Glomerular endothelial cell (primary cell): ENCODE data around the gene ANKRD36B. TPM values are rescaled to one million over a fixed set of nuclear protein-coding genes. Genes with fewer than 3 reads are reported as not detected.
"Not testable (repeated sequence)": the region's sequence is repeated elsewhere in the genome, so short reads cannot be mapped to it uniquely, and the experiment has no call there.

ENCODE experiments used
- DNase-seq: peaks from one replicate; pipeline ENCODE4 v3.0.0-alpha.2; 2011; ENCODE audit warnings: low read depth, low spot score; ENCODE audit errors: extremely low read depth
- total RNA-seq: library from RNA; depleted of rRNA; stranded (reverse); fragments of >200 nt; gene quantifications from 2 replicates; pipeline ENCODE4 v1.2.3, GENCODE V29; 2015

Gene ANKRD36B
- total RNA-seq = 38.1 and 51.2 TPM in 2 replicates

DNA sequence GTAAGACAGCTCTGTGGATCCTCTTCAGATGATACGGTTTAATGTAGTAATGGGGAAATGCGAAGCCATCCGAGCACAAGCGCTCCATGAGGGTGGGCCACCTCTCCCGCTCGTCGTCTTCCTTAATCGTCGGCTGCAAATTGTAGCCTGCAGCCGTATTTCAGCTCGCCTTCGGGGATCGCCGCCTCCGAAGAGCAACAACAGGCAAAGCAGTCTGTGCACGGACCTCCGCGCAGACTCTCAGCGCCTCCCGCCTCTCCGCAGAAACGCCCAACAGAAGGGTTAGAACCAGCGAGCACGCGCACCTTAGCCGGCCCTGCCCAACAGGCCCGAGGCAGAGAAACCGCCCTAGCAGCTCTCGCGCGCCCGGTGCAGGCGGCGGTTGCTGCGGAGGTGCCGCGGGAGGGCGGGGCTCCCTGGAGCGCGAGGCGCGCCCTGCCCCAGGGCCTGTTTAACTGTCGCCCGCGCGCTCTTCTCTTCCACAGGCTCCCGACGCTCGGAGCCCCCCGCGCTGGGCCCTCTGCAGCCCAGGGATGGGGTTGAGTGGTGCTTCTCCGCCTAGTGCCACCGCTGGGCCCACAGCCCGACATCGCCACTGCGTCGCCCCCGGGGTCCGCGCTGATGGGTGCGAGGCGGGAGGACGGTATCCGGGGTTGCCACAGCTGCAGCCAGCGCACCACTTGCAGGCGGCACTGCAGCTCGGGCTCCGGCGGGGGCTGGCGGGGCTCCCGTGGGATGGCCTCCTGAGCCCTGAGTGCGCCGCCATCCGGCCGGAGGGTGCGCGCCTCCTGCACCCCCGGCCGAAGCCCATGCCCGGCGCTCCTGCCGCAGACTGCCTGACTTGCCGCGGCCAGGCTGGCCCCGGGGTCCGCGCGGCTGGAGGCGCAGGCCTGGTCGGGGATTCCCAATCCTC, at the start of gene ANKRD36B:
Gene ANKRD36B, minus strand, starts transcription at position 280 of the 913 bp plus-strand sequence. Its CDS starts 192 bp downstream, at position 88.
- DNase-seq = not testable (repeated sequence)

DNA sequence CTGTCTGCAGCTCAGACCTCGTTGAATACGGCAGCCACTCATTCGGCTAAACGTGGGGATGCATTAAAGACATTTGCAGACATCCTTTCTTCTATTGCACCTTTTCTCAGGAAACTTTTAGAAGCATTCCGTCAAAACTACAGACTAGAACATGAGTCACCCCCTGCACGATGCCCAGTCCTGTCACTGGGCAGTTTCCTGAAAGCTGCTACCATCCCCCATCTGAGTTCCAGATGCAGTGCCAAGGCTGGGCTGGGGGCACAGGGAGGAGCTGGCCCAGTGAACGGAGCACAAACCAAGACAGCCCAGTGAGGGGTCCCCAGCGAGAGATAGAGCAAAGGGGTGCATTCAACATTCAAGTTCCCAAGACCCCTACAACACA, 36.4 kb upstream of the ANKRD36B start:
- not testable (repeated sequence) for DNase-seq

DNA sequence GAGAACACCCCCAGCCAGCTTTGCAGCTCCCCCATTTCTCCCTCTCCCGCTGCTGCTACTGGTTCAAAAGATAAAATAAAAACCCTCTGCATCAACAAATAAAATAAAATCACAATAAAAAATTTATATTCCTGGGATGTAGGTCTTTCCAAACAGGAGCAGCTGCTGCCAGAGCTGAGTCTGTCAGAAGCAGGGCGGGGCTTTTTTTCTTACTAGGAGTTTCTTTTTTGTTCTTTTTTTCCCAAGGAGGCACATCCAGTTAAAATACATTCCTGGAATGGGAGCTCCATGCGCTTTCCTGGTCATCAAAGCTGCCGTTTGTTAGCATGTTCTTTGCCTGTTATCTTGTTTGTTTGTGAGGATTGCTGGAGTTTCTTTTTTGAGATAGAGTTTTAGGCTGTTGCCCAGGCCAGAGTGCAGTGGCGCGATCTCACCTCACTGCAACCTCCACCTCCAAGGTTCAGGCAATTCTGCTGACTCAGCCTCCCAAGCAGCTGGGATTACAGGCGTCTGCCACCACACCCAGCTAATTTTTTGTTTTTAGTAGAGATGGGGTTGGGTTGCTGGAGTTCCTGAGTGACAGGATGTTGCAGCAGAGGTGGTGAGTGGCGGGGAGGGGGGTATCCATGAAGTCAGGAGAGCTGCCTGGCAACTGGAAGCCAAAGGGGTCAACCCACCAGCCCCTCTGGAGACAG, 35.8 kb upstream of the ANKRD36B start:
- DNase-seq = not testable (repeated sequence)

DNA sequence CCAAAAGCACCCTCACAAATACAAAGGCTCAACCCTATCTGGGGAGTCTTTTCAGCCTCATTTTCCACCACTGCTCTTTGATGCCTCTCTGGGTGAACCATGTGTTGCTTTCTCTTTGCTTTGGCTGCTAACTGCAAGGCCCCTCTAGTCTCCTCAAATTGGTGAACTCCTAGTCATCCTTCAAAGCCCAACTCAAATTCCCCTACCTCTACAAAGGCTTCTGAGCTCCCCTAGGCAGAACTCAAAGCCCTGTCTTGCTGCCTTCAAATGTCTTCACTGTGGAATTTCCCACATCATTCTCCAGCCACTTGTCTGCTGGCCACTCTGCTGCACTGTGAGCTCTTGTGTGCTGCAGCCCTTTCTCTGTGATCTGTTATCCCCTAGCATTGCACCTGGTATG, 33.3 kb upstream of the ANKRD36B start:
- DNase-seq = not testable (repeated sequence)

DNA sequence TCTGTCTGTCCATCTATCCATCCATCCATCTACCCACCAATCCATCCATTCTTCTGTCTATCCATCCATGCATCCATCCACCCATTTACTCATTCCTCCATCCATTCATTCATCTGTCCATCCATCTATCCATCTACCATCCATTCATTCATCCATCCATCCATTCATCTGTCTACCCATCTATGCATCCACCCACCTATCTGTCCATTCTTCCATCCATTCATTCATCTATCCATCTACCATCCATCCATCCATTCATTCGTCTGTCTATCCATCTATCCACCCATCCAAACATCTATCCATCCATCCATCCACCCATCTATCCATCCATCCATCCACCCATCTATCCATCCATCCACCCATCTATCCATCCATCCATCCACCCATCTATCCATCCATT, 30.8 kb upstream of the ANKRD36B start:
- not testable (repeated sequence) for DNase-seq

DNA sequence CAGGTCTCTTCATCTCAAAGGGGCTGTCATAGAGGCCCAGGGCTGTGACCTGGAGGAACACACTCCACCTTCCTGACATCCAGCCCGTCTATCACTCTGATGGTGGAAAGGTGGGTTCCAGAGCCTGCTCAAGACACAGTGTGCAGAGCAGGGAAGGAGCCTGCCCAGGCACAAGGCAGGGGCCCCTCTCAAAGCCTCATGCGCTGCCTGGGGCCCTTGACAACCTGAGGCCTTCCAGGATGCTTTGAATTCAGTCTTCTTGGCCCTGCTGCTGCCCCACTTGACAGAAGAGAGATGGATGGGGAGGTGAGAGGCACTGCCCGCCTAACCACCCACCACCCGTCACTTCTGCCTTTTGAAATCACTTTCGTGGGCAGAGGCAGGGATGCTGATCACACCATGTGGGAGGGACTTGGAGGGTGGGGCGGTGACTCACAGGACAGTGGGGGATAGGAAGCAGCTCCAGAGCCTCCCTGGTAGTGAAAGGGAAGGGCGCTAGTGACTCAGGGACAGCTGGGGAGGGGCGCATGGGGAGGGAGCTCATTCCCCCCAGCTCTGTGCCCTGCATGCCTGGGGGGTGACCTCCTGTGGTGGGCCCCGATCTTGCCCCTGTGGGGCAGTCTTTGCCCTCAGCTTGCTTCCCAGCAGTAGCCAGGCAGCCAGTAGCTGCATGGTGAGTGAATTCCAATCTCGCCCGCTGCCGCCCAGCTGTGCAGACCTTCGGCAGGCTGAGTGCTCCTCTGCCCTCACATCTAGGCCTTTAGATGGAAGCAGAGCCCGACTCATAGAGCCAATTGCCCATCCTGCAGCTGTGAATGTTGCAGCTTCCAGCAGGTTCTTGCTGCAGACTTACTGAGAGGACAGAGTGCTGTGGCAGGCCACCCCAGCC, 29.5 kb upstream of the ANKRD36B start:
- not testable (repeated sequence) for DNase-seq

DNA sequence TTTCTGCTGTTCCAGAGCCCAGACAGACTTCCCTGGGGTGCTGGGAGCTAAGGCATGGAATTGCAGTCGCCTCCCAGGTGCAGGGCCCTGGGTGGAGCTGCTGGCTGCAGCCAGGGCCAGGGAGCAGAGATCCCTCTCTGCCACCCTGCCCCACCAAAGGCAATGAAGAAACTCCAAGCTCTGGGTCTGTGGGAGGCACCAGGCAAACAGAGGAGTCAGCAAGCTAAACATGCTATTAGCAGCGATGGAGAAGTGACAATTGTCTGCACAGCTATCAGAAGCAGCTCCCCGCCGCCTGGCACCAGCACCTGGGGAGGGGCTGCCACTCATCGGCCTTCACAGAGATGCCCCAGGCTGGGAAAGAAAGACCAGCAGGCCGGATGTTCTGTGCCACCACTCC, 28.2 kb upstream of the ANKRD36B start:
- DNase-seq = no peak

DNA sequence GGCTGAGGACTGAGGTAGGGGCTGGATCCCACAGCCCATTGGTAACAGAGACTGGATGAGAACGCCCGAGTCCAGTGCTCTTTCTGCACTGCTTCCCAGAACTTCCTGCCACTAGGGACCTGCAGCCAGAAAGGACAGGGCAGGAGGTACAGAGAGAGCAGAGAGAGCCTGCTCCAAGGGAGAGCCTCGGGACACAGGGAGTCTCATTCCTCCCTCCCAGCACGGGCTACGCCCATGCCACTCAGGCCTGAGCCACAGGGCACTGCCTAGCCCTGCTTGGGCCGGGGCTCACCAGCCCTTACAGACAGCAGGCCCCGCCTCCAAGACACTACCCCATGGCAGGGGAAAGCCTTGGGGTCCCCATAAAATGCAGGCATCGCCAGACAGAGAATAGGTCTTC, 26.1 kb upstream of the ANKRD36B start:
- not testable (repeated sequence) for DNase-seq

DNA sequence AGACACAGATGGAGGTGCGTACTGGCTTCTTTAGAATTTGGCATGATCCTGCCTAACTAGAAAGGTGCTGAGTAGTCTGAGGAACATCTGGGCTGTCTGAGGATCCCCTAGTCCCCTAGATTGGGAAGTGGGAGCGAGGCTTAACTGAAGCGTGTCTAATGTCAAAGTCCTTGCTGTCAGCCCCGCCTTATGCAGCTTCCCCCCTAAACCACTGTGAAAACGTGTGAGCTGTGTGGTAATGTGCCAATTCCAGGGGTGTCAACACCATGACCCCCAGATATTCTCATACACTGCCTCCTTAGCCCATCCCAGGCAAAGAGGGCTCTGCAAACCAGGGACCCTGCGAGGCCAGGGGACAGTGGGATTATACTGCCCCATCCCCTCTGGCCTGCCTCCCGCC, 22.2 kb upstream of the ANKRD36B start:
- not testable (repeated sequence) for DNase-seq

DNA sequence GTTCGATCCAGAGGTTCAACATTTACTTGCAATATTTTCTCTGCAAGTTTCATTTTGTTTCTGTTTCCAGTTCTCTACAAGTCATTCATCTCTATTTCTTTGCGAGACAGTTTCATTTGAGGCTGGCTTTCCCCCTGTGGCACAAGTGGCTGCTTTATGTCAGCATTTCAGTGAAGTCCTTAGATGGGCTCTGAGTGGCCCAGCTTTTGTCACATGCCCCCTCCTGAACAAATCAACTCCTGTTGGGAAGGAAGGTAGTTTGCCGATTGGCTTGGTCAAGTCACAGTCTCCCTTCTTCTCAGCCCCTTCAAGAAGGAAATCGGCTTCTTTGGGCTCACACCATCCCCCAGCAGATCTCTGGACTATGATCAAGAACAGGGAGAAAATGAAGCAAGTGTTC, 19.1 kb upstream of the ANKRD36B start:
- DNase-seq = not testable (repeated sequence)

DNA sequence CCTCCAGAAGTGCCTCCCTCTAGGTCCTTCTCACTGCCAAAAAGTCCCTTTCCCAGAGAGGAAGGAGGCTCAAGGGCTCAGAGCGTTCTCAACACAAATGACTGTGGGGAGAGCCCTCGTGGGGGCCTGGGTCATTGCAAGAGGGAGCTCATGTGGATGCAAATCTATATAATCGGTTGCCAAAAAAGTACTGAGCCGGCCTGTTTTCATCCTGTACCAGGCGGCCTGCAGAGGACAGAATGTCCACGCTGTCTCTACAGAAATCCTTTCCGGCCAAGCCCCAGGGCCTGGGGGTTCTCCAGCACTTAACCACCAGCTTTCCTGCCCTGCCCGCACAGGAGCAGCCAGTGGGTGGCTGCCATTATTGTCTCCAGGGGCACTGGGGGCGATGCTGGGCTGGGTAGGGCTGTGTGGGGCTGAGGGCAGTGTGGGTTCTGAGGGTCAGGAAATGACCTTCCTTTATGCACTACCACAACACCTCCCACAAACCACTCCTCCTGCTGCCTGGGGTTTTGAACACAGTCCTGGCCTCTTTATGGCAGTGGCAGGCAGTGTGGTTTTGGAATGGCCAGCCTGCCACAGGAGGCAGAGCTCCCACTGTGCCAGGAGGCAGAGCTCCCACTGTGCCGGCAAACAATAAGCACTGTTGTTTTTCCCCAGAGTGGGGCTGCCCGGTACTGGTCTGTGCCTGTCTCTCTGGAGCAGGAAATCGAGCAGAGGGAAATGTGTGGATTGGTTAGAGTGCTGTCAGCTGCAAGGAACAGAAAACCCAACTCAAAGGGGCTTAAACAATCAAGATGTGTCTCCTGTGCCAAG, 16.1 kb upstream of the ANKRD36B start:
- not testable (repeated sequence) for DNase-seq

DNA sequence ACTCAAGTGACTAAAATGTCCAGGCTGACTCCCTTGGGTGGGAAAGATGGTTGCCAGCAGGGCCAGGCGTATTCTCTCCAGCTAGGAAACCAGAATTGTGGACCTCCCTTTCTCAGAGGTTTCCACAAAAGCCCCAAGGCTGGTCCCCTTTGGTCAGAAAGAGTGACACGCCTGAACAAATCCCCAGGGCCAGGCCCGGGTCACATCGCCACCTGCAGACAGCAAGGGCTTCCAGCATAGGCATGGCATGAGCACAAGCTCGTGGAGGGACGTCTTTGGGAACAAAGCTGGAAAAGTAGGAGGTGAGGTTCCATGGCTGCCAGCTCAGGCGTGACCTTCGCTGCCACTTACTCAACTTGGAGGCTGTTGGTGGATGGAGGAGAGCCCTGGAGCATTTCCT, 15.4 kb upstream of the ANKRD36B start:
- DNase-seq = not testable (repeated sequence)

DNA sequence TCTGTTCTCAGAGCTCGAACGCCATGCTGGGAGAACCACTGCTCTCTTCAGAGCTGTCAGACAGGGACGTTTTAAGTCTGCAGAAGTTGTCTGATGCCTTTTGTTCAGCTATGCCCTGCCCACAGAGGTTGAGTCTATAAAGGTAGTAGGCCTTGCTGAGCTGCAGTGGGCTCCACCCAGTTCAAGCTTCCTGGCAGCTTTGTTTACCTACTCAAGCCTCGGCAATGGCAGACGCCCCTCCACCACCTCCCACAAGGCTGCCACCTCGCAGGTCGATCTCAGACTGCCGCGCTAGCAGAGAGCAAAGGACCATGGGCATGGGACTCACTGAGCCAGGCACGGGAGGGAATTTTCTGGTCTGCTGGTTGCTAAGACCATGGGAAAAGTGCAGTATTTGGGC, 11.9 kb upstream of the ANKRD36B start:
- not testable (repeated sequence) for DNase-seq

DNA sequence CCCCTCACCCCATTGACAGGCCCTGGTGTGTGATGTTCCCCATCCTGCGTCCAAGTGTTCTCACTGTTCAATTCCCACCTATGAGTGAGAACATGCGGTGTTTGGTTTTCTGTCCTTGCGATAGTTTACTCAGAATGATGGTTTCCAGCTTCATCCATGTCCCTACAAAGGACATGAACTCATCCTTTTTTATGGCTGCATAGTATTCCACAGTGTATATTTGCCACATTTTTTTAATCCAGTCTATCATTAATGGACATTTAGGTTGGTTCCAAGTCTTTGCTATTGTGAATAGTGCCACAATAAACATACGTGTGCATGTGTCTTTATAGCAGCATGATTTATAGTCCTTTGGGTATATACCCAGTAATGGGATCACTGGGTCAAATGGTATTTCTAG, 6.5 kb upstream of the ANKRD36B start:
- not testable (repeated sequence) for DNase-seq

DNA sequence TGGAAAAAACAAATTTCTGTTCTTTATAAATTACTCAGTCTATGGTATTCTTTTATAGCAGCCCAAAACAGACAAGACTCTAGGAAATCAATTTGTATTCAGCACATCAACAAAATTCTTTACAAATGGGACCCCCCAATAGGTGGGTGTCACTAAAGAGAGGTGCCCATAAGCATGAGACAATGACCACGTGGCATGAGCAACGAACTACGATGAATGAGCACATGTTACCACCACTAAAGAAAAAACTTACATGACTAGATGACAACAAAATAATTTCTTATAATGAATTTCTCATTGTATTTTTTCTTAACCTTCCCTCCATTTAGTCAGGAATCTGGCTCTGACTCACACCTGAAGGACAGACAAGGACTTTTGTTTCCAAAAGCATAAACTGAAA, 3.8 kb upstream of the ANKRD36B start:
- not testable (repeated sequence) for DNase-seq

DNA sequence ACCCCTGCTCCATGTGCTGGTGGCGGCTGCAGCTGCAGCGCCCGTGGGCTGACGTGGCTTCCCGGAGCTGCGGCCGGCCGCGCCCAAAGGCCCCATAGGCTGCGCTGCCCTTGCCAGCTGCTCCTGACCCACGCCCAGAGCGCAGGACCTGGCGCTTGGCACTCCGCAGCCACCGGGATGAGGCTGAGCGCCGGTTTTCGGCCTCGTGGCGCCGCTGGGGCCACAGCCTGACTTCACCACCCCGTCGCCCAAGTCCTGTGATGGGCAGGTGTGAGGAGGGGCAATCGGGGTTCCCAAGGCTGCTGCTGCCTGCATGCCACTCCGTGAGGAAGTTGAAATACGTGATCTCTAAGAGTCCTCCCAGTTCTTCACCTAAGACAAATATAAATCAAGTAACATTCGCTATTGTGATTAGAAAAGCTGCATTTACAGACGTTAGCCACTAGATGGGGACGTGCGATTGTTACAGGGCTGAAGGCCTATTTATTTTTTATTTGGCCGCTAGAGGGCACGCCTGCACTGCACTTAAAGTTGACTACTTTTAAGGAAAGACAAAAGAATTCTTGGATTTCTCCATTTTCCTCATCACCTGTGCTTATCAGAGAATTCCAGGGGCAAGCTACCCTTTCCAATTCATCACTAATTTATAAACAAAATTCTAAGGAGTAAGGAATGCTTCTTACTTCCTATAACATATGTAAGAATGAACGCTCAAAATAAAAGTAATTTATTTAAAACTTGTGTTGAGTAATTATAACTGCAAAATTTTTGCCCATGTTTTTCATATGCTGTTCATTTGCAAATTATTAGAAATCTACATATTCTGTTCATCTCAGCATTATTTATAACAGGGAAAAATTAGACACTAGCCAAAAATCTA, 1.1 kb upstream of the ANKRD36B start:
- DNase-seq = peak; percentile 61

DNA sequence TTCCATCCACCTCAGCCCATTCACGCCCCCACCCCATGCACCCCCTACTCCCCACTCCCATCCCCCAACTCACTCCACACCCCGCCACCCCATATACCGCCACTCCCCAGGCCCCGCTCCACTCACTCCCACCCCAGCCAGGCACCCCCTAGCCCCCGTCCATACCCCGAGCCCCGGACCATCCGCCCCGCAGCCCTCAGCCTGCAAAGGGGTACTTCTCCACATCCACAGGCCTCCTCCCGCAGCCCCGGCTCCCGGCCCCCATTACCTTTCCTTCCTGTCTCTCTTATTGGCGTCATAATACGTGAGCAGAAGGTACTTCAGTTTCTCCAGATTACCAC, 450 bp downstream of the ANKRD36B start:
- DNase-seq = not testable (repeated sequence)

DNA sequence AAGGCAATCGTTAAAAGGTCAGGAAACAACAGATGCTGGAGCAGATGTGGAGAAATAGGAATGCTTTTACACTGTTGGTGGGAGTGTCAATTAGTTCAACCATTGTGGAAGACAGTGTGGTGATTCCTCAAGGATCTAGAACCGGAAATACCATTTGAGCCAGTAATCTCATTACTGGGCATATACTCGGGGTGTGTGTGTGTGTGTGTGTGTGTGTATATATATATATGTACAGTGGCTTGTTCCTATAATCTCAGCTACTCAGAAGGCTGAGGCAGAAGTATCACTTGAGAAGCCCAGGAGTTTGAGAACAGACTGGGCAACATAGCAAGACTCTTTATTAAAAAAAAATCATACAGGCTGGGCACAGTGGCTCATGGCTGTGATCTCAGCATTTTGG, 24.0 kb downstream of the ANKRD36B start:
- not testable (repeated sequence) for DNase-seq

DNA sequence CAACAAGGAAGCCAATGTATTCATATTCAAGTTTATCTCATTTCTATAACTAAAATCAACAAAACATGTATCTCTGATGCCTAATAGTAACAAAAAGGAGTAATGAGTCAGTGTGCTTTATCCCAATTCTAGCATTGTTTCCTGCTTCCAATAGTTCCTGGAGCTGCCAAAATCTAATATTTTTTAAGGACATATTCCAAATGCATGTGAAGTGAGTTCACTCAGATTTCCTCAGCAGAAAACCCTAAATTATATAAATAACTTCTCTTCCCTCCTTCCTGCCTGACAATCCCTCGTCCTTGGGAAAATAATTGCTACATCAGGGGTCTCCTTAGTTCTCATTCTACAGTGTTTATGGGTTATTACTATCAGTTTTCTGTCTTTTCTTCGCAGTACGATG, 37.3 kb downstream of the ANKRD36B start:
- not testable (repeated sequence) for DNase-seq
